ENCODE results near the gene ANTXR2.

The ANTXR2 gene

GRCh38 chr4:80026100-80026499, 46.9 kb downstream of the ANTXR2 start:
- Histone ChIP-seq H2BK5ac (ENCODE audit: low read length) (no peak overlapping the region), H4K8ac (ENCODE audit: low read depth, low read length) (no peak overlapping the region), H2BK15ac (replicated peaks; ENCODE audit: low read depth) (no peak overlapping the region), H3K56ac (ENCODE audit: low read length) (no peak overlapping the region), H3K4ac (ENCODE audit: low read depth, low read length) (no peak overlapping the region), H3K79me1 (ENCODE audit: low read length) (no peaks in the 10 kb centered on the region), H3K79me2 (ENCODE audit: control insufficient read depth, insufficient read depth, low read length) (no peaks in the 10 kb centered on the region), H3K36me3 (ENCODE audit: control insufficient read depth, insufficient read depth, low read length) (no peaks in the 10 kb centered on the region), H3K23ac (ENCODE audit: low read length) (no peak overlapping the region), H3K4me1 (ENCODE audit: control insufficient read depth, low read depth, low read length) (no peaks in the 10 kb centered on the region), H3K4me2 (ENCODE audit: low read length) (no peak overlapping the region), H3K27me3 (ENCODE audit: insufficient read depth, low read length, poor library complexity) (no peaks in the 10 kb centered on the region), H2BK120ac (ENCODE audit: low read depth, low read length) (no peak overlapping the region), H2AK5ac (ENCODE audit: low read length) (no peak overlapping the region), H4K5ac (ENCODE audit: low read length) (no peak overlapping the region), H3K4me3 (ENCODE audit: low read length) (no peak overlapping the region), H3K27ac (ENCODE audit: low read depth, low read length) (no peak overlapping the region), H3K9ac (ENCODE audit: low read length) (no peak overlapping the region), H3K18ac (ENCODE audit: low read length) (no peak overlapping the region)
- DNase-seq = peak; percentile 26
- no CpG with 5 or more reads among the region's 4 CpGs for WGBS (ENCODE audit: extremely low coverage, insufficient coverage, low lambda C conversion rate)

- no peaks in the 10 kb centered on the region for H3K79me1 ChIP-seq (ENCODE audit: low read length)
- WGBS (ENCODE audit: extremely low coverage, insufficient coverage, low lambda C conversion rate) = no CpG with 5 or more reads among the region's 1 CpG
Measured at GRCh38 chr4:80024335-80024734, 48.7 kb downstream of the ANTXR2 start.

GRCh38 chr4:80022282-80022681, 50.7 kb downstream of the ANTXR2 start:
- H3K9ac ChIP-seq (ENCODE audit: low read length) = no peak overlapping the region
- H3K27ac ChIP-seq (ENCODE audit: low read depth, low read length) = no peak overlapping the region
- H3K4me1 ChIP-seq (ENCODE audit: control insufficient read depth, low read depth, low read length) = no peaks in the 10 kb centered on the region
- H2BK5ac ChIP-seq (ENCODE audit: low read length) = no peak overlapping the region
- no peak overlapping the region for H3K4me2 ChIP-seq (ENCODE audit: low read length)
- H3K4ac ChIP-seq (ENCODE audit: low read depth, low read length) = no peak overlapping the region
- H4K8ac ChIP-seq (ENCODE audit: low read depth, low read length) = no peak overlapping the region
- H2BK120ac ChIP-seq (ENCODE audit: low read depth, low read length) = no peak overlapping the region
- no peaks in the 10 kb centered on the region for H3K79me2 ChIP-seq (ENCODE audit: control insufficient read depth, insufficient read depth, low read length)
- H2AK5ac ChIP-seq (ENCODE audit: low read length) = no peak overlapping the region
- no CpG with 5 or more reads among the region's 3 CpGs for WGBS (ENCODE audit: extremely low coverage, insufficient coverage, low lambda C conversion rate)
- no peak overlapping the region for H2BK15ac ChIP-seq (replicated peaks; ENCODE audit: low read depth)
- H4K5ac ChIP-seq (ENCODE audit: low read length) = no peak overlapping the region
- H3K27me3 ChIP-seq (ENCODE audit: insufficient read depth, low read length, poor library complexity) = no peaks in the 10 kb centered on the region
- H3K18ac ChIP-seq (ENCODE audit: low read length) = no peak overlapping the region
- no peak overlapping the region for H3K4me3 ChIP-seq (ENCODE audit: low read length)
- no peak for DNase-seq
- H3K56ac ChIP-seq (ENCODE audit: low read length) = no peak overlapping the region
- H3K23ac ChIP-seq (ENCODE audit: low read length) = no peak overlapping the region
- H3K36me3 ChIP-seq (ENCODE audit: control insufficient read depth, insufficient read depth, low read length) = no peaks in the 10 kb centered on the region
- H3K79me1 ChIP-seq (ENCODE audit: low read length) = no peaks in the 10 kb centered on the region

More at GRCh38 chr4:80024335-80024734, 48.7 kb downstream of the ANTXR2 start:
- Histone ChIP-seq H3K4me3 (ENCODE audit: low read length) (no peak overlapping the region), H3K56ac (ENCODE audit: low read length) (no peak overlapping the region), H3K79me2 (ENCODE audit: control insufficient read depth, insufficient read depth, low read length) (no peaks in the 10 kb centered on the region), H3K4me2 (ENCODE audit: low read length) (no peak overlapping the region), H3K4ac (ENCODE audit: low read depth, low read length) (no peak overlapping the region), H2AK5ac (ENCODE audit: low read length) (no peak overlapping the region), H2BK5ac (ENCODE audit: low read length) (no peak overlapping the region), H3K27ac (ENCODE audit: low read depth, low read length) (no peak overlapping the region), H3K9ac (ENCODE audit: low read length) (no peak overlapping the region), H3K18ac (ENCODE audit: low read length) (no peak overlapping the region), H3K23ac (ENCODE audit: low read length) (no peak overlapping the region), H3K4me1 (ENCODE audit: control insufficient read depth, low read depth, low read length) (no peaks in the 10 kb centered on the region), H3K27me3 (ENCODE audit: insufficient read depth, low read length, poor library complexity) (no peaks in the 10 kb centered on the region), H4K5ac (ENCODE audit: low read length) (no peak overlapping the region), H4K8ac (ENCODE audit: low read depth, low read length) (no peak overlapping the region), H2BK120ac (ENCODE audit: low read depth, low read length) (no peak overlapping the region), H2BK15ac (replicated peaks; ENCODE audit: low read depth) (no peak overlapping the region), H3K36me3 (ENCODE audit: control insufficient read depth, insufficient read depth, low read length) (no peaks in the 10 kb centered on the region)
- no peak for DNase-seq

- Histone ChIP-seq H2BK120ac (ENCODE audit: low read depth, low read length) (no peak overlapping the region), H4K8ac (ENCODE audit: low read depth, low read length) (no peak overlapping the region), H2AK5ac (ENCODE audit: low read length) (peak overlapping the region; percentile 33), H3K36me3 (ENCODE audit: control insufficient read depth, insufficient read depth, low read length) (no peaks in the 10 kb centered on the region), H2BK5ac (ENCODE audit: low read length) (no peak overlapping the region), H3K79me2 (ENCODE audit: control insufficient read depth, insufficient read depth, low read length) (no peaks in the 10 kb centered on the region), H3K27me3 (ENCODE audit: insufficient read depth, low read length, poor library complexity) (no peaks in the 10 kb centered on the region), H3K4me3 (ENCODE audit: low read length) (no peak overlapping the region), H3K4me2 (ENCODE audit: low read length) (no peak overlapping the region), H4K5ac (ENCODE audit: low read length) (no peak overlapping the region), H3K18ac (ENCODE audit: low read length) (no peak overlapping the region), H3K4ac (ENCODE audit: low read depth, low read length) (no peak overlapping the region), H3K79me1 (ENCODE audit: low read length) (no peaks in the 10 kb centered on the region), H3K56ac (ENCODE audit: low read length) (no peak overlapping the region), H3K23ac (ENCODE audit: low read length) (no peak overlapping the region), H3K27ac (ENCODE audit: low read depth, low read length) (no peak overlapping the region), H3K4me1 (ENCODE audit: control insufficient read depth, low read depth, low read length) (no peaks in the 10 kb centered on the region), H3K9ac (ENCODE audit: low read length) (no peak overlapping the region), H2BK15ac (replicated peaks; ENCODE audit: low read depth) (no peak overlapping the region)
- DNase-seq = peak; percentile 18
- WGBS (ENCODE audit: extremely low coverage, insufficient coverage, low lambda C conversion rate) = no CpG with 5 or more reads among the region's 2 CpGs
Measured at GRCh38 chr4:80017125-80017854, 55.7 kb downstream of the ANTXR2 start.

- no peak overlapping the region for H2AK5ac ChIP-seq (ENCODE audit: low read length)
- no peak overlapping the region for H3K23ac ChIP-seq (ENCODE audit: low read length)
- H3K79me2 ChIP-seq (ENCODE audit: control insufficient read depth, insufficient read depth, low read length) = no peaks in the 10 kb centered on the region
- H4K5ac ChIP-seq (ENCODE audit: low read length) = no peak overlapping the region
- H3K18ac ChIP-seq (ENCODE audit: low read length) = no peak overlapping the region
- H2BK5ac ChIP-seq (ENCODE audit: low read length) = no peak overlapping the region
- WGBS (ENCODE audit: extremely low coverage, insufficient coverage, low lambda C conversion rate) = no CpG with 5 or more reads among the region's 1 CpG
- H3K9ac ChIP-seq (ENCODE audit: low read length) = no peak overlapping the region
- H3K56ac ChIP-seq (ENCODE audit: low read length) = no peak overlapping the region
- H3K36me3 ChIP-seq (ENCODE audit: control insufficient read depth, insufficient read depth, low read length) = no peaks in the 10 kb centered on the region
- H3K4ac ChIP-seq (ENCODE audit: low read depth, low read length) = no peak overlapping the region
- H3K79me1 ChIP-seq (ENCODE audit: low read length) = no peaks in the 10 kb centered on the region
- H3K4me2 ChIP-seq (ENCODE audit: low read length) = no peak overlapping the region
- H3K4me1 ChIP-seq (ENCODE audit: control insufficient read depth, low read depth, low read length) = no peaks in the 10 kb centered on the region
- H3K4me3 ChIP-seq (ENCODE audit: low read length) = no peak overlapping the region
- no peaks in the 10 kb centered on the region for H3K27me3 ChIP-seq (ENCODE audit: insufficient read depth, low read length, poor library complexity)
- no peak overlapping the region for H3K27ac ChIP-seq (ENCODE audit: low read depth, low read length)
- no peak for DNase-seq
- no peak overlapping the region for H2BK15ac ChIP-seq (replicated peaks; ENCODE audit: low read depth)
- no peak overlapping the region for H2BK120ac ChIP-seq (ENCODE audit: low read depth, low read length)
- H4K8ac ChIP-seq (ENCODE audit: low read depth, low read length) = no peak overlapping the region
Measured at GRCh38 chr4:80016506-80016905, 56.5 kb downstream of the ANTXR2 start.
